HG03520 (cell line): ENCODE results near the gene PTPRE.

Source experiments
- ATAC-seq: cut with Tn5 transposase; IDR thresholded peaks from one replicate; pipeline ENCODE4 v1.9.1; 2021; ENCODE audit warnings: mild to moderate bottlenecking, moderate library complexity; ENCODE audit not compliant: unreplicated experiment

The PTPRE gene

DNA sequence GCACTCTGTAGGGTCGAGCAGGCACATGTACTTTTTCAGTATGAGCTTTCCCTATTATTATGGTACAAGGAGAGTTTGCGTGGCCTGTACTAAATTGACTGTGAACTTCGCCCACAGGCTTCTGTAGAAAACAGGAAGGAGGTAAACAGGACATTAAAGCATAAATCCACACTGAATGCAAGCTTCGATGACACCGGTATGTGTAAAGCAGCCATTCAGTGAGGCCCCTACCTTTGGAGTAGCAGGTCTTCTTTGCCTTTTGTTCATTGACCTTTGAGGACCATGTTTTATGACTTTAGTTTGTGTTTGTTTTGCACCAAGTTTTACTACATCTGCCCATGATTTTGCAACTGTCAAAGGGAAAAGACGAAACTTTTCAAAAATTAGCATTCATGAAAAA, 204.8 kb downstream of the PTPRE start:
- ATAC-seq = no peak

DNA sequence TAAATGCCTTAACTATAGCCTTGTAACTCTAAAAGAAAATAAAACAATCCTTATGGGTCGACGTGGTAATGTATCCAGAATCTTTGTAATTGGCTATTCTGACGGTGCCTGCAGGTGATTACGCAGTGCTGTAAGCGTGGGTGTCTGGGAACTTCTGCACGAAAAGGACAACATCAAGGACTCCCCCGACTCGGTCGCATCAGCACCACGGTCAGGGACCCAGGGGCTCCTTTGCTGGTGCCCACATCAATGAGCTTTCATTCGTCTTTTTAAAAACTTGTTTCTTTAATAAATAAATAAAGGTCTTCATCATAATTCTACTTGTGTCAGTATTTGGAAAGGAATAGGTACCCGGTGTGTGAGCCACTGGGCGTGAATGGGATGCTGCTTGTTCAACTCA, 206.1 kb downstream of the PTPRE start:
- ATAC-seq = no peak

DNA sequence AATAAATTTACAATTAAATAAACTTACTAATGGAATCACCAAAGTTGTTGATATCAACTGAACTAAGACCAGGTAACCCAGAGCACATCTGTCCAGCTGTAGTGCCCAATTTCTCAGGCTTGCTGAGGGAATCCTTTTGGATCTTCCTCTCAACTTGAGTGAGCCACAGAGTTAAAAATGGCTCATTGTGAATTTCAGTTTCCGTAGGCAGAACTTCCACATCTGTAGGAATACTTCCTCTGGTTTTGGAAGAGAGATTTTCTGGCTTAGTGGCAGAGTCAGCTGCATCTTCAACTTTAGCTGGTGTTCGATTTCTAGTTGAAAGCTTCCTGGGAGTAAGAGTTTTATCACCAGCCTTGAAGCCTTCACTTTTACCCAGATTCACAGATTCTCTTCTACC, 208.0 kb downstream of the PTPRE start:
- no peak for ATAC-seq

DNA sequence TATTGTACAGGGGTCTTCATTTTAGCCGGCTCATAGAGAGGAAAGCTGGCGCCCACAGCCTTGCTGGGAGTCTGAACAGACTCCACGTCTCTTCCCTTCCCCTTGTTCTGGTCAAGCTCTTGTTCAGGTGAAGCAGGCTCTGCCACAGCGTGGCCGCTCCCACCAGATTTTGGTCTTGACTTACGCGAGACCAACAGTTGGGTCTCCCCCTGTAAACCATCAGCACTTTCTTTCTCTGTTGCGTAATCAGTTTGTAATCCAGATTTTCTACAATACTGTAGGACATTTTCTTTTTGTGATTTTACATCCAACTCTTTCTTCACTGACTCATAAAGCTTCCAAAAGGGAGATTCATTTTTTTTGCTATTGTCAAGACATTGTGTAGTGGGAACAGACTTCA, 208.5 kb downstream of the PTPRE start:
- ATAC-seq = no peak

DNA sequence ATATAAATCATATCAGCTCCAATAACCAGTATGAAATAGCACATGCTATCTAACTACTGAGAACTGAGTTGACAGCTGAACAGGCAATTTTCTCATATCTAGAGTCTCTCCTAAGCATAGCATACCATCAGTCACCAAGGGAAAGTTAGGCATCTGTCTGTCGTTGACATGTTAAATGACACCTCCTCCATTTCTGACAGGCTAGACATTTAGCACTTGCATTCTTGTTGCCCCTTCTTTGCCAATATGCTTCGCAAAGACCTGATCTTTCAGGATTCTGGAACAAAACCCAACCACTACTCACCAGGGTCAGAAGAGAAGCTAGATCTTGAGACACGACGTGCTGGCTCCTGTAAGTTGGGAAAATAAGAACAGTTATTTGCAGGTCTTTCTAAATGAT, 209.3 kb downstream of the PTPRE start:
- ATAC-seq = no peak

DNA sequence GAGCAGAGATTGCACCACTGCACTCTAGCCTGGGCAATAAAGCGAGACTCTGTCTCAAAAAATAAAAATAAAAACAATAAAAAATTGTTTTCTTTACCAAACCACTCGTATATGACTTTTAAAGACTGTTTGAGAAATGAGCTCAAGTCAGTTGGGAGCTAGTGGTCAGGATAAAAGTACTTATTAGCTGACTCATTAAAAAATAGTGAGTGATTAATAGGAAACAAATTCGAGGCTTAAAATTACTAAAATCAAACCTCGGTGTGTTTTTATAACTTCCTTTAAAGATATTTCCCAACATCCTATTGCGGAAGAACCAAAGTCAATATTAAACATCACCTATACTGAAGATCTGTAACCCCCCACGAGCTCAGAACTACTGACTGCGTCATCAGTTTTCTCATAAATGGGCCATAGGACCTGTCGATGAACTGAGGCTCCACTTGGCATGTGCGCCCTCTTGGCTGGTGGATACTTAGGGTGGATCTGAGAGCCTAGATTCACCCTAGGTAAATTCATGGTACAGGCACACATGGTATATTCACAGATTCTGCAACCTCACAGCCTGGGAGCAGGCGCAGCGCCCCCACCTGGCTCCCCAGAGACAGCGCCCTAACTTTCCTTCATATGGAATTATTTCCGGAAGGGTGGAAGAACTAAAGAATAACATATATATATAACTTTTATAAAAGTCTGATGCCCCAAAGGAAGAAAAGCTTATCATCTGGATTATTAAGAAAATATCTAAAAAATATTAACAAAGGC, 210.1 kb downstream of the PTPRE start:
- ATAC-seq = no peak

DNA sequence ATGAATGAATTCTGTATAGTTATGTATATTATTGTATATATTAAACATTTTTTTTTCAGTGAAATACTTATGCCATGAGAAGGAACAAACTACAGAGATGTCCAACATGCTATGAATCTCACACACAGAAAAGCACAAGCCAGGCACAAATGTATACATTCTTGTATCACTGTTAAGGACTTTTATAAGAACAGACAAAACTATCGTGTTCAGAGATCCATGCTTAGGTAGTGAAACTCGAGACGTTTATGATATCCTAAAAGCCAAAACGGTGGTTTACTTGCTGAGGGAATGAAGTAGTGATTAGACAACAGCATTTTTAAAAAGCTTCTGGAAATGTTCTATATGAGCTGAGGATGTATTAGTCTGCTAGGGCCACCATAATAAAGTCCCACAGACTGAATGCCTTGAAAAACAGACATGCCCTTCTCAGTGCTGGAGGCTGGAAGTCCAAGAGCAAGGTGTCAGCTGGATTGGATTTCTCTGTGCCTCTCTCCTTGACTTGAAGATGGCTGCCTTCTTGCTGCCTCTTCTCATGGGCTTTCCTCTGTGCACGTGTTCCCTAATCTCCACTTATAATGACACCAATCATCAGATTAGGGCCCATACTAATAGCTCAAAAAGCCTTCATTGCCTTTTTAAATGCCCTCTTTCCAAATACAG, 215.0 kb downstream of the PTPRE start:
- no peak for ATAC-seq

DNA sequence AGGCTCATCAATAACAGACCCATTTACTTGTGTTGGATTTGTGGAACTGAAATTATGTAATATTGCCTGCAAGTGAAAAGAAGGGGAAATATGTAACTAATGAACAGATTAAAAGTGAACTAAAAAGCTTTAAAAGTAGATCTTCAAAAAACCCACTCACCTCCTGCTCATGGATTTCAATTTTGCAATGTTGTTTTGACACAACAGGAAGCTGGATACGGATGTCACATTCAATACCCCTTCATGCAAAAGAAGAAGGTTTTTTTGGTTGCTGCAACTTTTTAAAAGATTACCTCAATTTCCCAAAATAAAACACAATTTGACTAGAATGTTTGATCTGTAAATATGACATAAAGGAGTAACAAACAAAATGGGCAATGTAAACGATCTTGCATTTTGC, 216.0 kb downstream of the PTPRE start:
- ATAC-seq = no peak

DNA sequence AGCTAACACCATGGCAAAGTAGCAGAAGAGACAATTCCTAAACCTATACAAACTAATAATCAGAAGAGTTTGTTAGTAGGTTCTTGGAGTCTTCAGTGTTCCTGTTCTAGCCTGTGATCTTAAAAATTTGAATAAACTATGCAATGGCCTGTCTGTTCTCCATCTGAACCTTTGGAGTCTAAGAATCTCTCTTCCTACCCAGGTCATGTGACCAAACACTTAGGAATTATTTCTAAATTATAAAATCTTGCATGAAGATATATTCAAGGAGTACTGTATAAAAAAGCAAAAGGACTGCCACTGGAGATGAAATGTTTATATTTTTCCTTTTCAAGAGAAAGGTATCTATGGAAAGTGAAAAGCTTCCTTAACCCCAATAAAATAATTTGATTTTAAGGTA, 216.9 kb downstream of the PTPRE start:
- ATAC-seq = no peak

DNA sequence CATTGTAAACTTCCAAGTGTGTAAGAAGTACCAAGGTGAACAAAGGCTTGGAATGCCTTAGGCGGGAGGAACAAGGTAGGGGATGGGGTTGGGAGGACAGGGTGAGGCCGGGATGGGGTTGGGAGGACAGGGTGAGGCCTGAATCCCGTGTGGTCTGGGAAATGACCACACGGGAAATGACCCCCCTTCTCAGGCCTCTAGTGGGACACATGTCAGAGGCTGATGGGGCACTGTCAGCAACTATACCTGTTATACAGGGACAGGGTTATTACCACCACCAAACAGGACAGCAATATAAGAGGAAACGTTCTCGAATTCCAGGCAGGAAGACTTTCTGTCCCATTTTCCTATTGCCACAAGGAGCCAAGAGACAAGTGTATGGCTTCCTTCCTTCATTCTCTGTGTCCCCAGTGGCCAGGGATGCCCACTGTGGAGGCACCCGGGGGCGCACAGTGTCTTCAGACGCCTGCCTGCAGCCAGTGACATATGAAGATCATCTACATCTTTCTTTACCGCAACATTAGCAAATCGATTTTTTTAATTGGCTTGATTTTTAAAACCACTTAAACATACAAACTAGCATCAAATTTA, 218.0 kb downstream of the PTPRE start:
- ATAC-seq = no peak

DNA sequence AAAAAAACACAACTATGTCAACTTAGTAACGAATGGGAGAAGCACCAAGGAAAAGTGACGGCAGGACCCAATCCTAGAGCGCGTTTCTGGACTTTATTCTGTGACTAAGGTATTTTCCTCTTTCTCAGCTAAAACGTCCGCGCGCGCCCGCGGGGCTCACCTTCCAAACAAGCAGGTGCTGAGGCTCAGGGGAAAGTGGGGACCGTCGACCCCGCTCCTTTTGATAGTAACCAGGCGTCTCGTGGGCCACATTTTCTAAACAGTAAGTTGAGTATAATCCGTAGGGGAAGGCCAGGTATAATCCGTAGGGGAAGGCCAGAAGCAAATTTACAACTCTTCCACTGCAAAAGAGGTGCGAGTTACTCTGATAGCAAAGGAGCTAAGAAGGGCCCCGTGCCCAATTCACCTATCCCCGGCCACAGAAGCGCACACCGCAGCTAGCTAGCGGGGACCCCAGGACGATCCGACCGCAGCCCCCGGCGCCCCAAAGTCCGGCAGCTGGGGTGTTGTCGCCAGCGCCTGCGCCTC, 218.6 kb downstream of the PTPRE start:
- no peak for ATAC-seq

DNA sequence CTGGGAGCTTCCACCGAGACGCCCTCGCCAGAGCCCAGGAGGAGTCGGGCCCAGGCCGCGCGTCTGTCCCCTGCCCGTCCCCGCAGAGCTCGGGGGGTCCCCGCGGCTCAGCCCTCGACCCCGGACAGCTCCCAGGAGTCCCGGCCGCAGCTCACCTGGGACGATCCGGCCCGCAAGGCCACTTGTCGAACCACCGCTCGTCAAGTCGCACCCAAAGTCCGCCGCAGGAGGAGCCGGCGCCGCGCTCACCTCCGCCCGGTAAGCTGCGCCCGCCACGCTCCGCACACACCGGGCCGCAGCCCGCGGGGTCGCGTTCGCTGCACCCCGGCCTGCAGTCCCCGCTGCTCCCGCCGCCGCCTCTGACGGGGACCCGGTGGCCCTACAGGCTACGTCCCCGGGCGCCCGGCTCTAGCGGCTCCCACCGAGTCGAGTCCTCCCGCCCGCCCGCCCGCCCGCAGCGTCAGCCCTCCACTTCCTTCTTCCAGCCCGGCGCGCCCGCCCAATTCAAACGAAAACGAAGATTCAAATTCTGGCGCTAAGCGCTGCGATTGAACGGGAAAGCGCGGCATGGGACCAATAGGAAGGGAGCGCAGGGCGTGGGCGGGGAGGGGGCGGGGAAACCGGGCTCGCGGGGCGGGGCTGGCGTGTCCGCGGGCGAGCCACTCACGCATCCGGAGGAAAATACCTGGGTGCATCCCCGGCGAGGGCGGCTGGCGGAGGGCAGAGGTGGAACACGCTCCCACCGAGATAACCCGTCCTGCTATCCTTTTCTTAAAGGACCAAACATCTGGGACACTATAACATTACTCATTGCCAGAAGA, 219.3 kb downstream of the PTPRE start, which contains the start of gene MKI67:
Gene MKI67, minus strand, starts transcription at position 480 of the 821 bp plus-strand sequence. CDS start 756 bp downstream, outside the sequence.
- peak; percentile 76 for ATAC-seq

DNA sequence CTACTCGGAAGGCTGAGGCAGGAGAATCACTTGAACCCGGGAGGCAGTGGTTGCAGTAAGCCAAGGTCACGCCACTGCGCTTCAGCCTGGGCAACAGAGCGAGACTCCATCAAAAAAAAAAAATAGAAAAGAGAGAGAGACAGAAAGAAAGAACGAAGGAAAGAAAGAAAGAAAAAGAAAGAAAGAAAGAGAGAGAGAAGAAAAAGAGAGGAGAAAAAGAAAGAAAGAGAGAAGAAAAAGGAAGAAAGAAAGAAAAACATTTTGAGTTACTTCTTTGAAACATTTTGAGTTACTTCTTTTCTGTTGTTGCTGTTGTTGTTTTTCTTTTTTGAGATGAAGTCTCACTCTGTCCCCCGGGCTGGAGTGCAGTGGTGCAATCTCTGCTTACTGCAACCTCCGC, 221.7 kb downstream of the PTPRE start:
- no peak for ATAC-seq

DNA sequence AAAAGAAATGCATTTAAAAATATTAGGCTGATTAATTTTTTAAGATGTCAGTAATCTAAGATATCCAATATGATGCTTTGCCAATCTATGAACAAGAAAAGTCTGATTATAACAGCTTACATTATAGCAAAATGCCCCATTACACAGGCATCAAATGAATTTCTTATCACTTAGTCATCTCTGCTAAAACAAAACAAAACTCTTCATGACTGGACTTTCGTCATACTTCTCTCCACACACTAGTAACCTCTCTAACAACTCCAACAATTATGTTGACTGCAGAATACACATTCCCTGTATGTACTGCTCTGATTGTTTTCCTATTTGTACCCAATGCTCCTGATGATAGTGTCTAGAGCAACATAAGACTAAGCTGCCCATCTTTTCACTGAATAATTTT, 223.1 kb downstream of the PTPRE start:
- ATAC-seq = no peak
